HepG2 (cell line): ENCODE results near the gene ZNF275. TPM values are rescaled to one million over a fixed set of nuclear protein-coding genes. Genes with fewer than 3 reads are reported as not detected.

Source experiments
- ATAC-seq: fragments of 200-7000 bp; cut with Tn5 transposase; 3 replicates; pipeline ENCODE4 v1.9.1; 2020; ENCODE audit warnings: mild to moderate bottlenecking, moderate library complexity
- BruUV-seq: library from RNA; stranded (reverse); fragments of 400-500 nt; replicated peaks from 2 replicates; lab custom pipeline; 2021; lab: Mats Ljungman, UMichigan
- CTCF ChIA-PET: fragments of 300-600 bp; formaldehyde crosslinking; extraction: SDS; loops from one replicate; lab custom pipeline; 2021; ENCODE audit warnings: low total read pairs, inconsistent platforms, low intra/inter-chr PET ratio; lab: Yijun Ruan, JAX
- POLR2A ChIA-PET: fragments of 350-600 bp; sonication (Branson Sonifier 250); formaldehyde crosslinking; loops from one replicate; lab custom pipeline; 2020; ENCODE audit warnings: antibody characterized with exemption, inconsistent platforms; lab: Yijun Ruan, JAX
- DNase-seq: peaks from one replicate; pipeline ENCODE4 v3.0.0-alpha.2; 2015; ENCODE audit warnings: low spot score
- FAIRE-seq: peaks from 3 replicates; lab custom pipeline; 2011; peaks lifted over from hg19 to GRCh38; lab: Jason Lieb, UNC
- H2AFZ ChIP-seq: one replicate; pipeline ENCODE4 v1.6.1; 2011; ENCODE audit warnings: low read length, inconsistent platforms
- H3K27ac ChIP-seq: fragments of 300-600 bp; 3 replicates; pipeline ENCODE4 v1.8.0; 2011; ENCODE audit warnings: mixed run types, mild to moderate bottlenecking, mixed read lengths, low read length, inconsistent platforms; ENCODE audit not compliant: insufficient read depth; ENCODE audit errors: extremely low read length
- H3K27me3 ChIP-seq, 2 experiments: fragments of 200-600 bp in 1 of 2; 2 replicates in 1 of 2; 3 replicates in 1 of 2; pipeline versions ENCODE4 v1.6.0 to v1.8.0; 2011; ENCODE audit warnings: low read length in 2 of 2, mild to moderate bottlenecking in 2 of 2, moderate library complexity in 2 of 2, inconsistent platforms in 1 of 2; ENCODE audit not compliant: insufficient read depth in 2 of 2, control insufficient read depth in 1 of 2
- H3K36me3 ChIP-seq, 2 experiments: fragments of 200-600 bp in 1 of 2; replicated peaks in 1 of 2; 2 replicates in 1 of 2; 3 replicates in 1 of 2; pipeline versions ENCODE4 v1.5.1 to v1.8.0; 2011; ENCODE audit warnings: low read length in 2 of 2, inconsistent platforms in 1 of 2; ENCODE audit not compliant: insufficient read depth in 2 of 2, control insufficient read depth in 1 of 2
- H3K4me1 ChIP-seq: 2 replicates; pipeline ENCODE4 v1.5.1; 2012; ENCODE audit warnings: low read length, inconsistent platforms; ENCODE audit not compliant: insufficient read depth
- H3K4me2 ChIP-seq: 2 replicates; pipeline ENCODE4 v1.6.0; 2011; ENCODE audit warnings: low read depth, low read length, inconsistent platforms
- H3K4me3 ChIP-seq, 3 experiments: fragments of 200-600 bp in 1 of 3; sonication (generic), shearing (Covaris generic) in 1 of 3; replicated peaks in 1 of 3; 2 replicates each; pipeline ENCODE4 v1.5.1; 2011 to 2016; ENCODE audit warnings: low read length in 3 of 3, inconsistent platforms in 2 of 3, low read depth in 2 of 3, mild to moderate bottlenecking in 2 of 3, control low read depth in 1 of 3, mixed read lengths in 1 of 3; ENCODE audit not compliant: insufficient read depth in 1 of 3
- H3K79me2 ChIP-seq: one replicate; pipeline ENCODE4 v1.6.1; 2011; ENCODE audit warnings: low read length, inconsistent platforms; ENCODE audit not compliant: insufficient read depth
- H3K9ac ChIP-seq: 2 replicates; pipeline ENCODE4 v1.6.0; 2011; ENCODE audit warnings: mild to moderate bottlenecking, low read depth, low read length, inconsistent platforms; ENCODE audit not compliant: insufficient read depth
- H3K9me3 ChIP-seq: 2 replicates; pipeline ENCODE4 v1.5.1; 2012; ENCODE audit warnings: mild to moderate bottlenecking, low read length
- H4K20me1 ChIP-seq: 2 replicates; pipeline ENCODE4 v1.6.0; 2011; ENCODE audit warnings: inconsistent platforms, mild to moderate bottlenecking, low read length, moderate library complexity; ENCODE audit not compliant: insufficient read depth
- DNMT3B ChIP-seq: conservative IDR thresholded peaks from 2 replicates; pipeline ENCODE4 v1.6.1; 2016; ENCODE audit warnings: missing biosample characterization, control low read depth
- FOSL2 ChIP-seq: sonication (generic); formaldehyde crosslinking; IDR thresholded peaks from 2 replicates; pipeline ENCODE4 v1.4.0; 2020; ENCODE audit warnings: missing genetic modification reagents
- GRHL1 ChIP-seq: sonication (generic); formaldehyde crosslinking; conservative IDR thresholded peaks from 2 replicates; pipeline ENCODE4 v1.8.0; 2022; ENCODE audit warnings: missing genetic modification reagents
- KLF11 ChIP-seq: IDR thresholded peaks from 2 replicates; pipeline ENCODE4 v1.6.1; 2016; ENCODE audit warnings: missing compliant biosample characterization
- KMT2A ChIP-seq: sonication (generic); formaldehyde crosslinking; IDR thresholded peaks from 2 replicates; pipeline ENCODE4 v1.4.0; 2020; ENCODE audit warnings: missing genetic modification reagents
- MEIS2 ChIP-seq: sonication (generic); formaldehyde crosslinking; IDR thresholded peaks from 2 replicates; pipeline ENCODE4 v1.9.0; 2021; ENCODE audit warnings: mild to moderate bottlenecking, missing genetic modification reagents
- MLXIP ChIP-seq: sonication (generic); formaldehyde crosslinking; IDR thresholded peaks from 2 replicates; pipeline ENCODE4 v1.9.0; 2021; ENCODE audit warnings: missing genetic modification reagents, borderline replicate concordance
- RBFOX2 ChIP-seq: fragments of 200-400 bp; formaldehyde crosslinking; IDR thresholded peaks from 2 replicates; pipeline ENCODE4 v1.6.1; 2017; ENCODE audit warnings: low read depth, mild to moderate bottlenecking, low read length
- SRSF4 ChIP-seq: fragments of 200-400 bp; formaldehyde crosslinking; IDR thresholded peaks from one replicate; pipeline ENCODE4 v1.6.1; 2018; ENCODE audit warnings: mild to moderate bottlenecking, low read depth, low read length, moderate library complexity; ENCODE audit not compliant: poor library complexity, severe bottlenecking
- WGBS: methylation state at CpG from one replicate; pipeline ENCODE4 v1.1.6; 2017; ENCODE audit warnings: low lambda C conversion rate; 5-methylcytosine and 5-hydroxymethylcytosine counted together
- in situ Hi-C: cut with HindIII; loops from 2 replicates; pipeline ENCODE4 v1.10.0; 2017; ENCODE audit warnings: low pct_unique_long_range_greater_than_20kb; ENCODE audit not compliant: extremely low pct_ligation_motif_present
- intact Hi-C: fragments of 100-400 bp; cut with micrococcal nuclease; formaldehyde crosslinking; loops from one replicate; pipeline ENCODE4 v1.10.0; 2022; ENCODE audit not compliant: unreplicated experiment
- polyA plus RNA-seq, 8 experiments: library from polyadenylated mRNA; depleted of rRNA in 3 of 8; stranded (reverse) in 7 of 8; unstranded in 1 of 8; fragments of >200 nt; fragmentation: Illumina TruSeq in 4 of 8; extraction: Trizol in 4 of 8; gene quantifications; 2 replicates each; pipeline versions ENCODE4 v1.2.1 to v1.2.3, GENCODE V29; 2011 to 2016; ENCODE audit warnings: low read depth in 4 of 8, missing spikeins in 1 of 8, mixed read lengths in 1 of 8; ENCODE audit not compliant: insufficient read depth in 1 of 8
- total RNA-seq, 5 experiments: library from RNA; depleted of rRNA; stranded (reverse); fragments of >200 nt; fragmentation: Illumina TruSeq; extraction: Trizol; gene quantifications; 2 replicates each; pipeline ENCODE4 v1.2.3, GENCODE V29; 2016; ENCODE audit warnings: low read depth in 1 of 5
- TF ChIP-seq, protein P1 (sequence below): sonication (generic); formaldehyde crosslinking; IDR thresholded peaks from 2 replicates; pipeline ENCODE4 v1.5.0; 2020; ENCODE audit warnings: mild to moderate bottlenecking, low read depth, missing genetic modification reagents, borderline replicate concordance

The ZNF275 gene
- total and polyA plus RNA-seq, 2 of the 13 experiments (the other 11 are each of a cell fraction or from before 2014, with no cell fraction given): 6.4 to 11.8 TPM

DNA sequence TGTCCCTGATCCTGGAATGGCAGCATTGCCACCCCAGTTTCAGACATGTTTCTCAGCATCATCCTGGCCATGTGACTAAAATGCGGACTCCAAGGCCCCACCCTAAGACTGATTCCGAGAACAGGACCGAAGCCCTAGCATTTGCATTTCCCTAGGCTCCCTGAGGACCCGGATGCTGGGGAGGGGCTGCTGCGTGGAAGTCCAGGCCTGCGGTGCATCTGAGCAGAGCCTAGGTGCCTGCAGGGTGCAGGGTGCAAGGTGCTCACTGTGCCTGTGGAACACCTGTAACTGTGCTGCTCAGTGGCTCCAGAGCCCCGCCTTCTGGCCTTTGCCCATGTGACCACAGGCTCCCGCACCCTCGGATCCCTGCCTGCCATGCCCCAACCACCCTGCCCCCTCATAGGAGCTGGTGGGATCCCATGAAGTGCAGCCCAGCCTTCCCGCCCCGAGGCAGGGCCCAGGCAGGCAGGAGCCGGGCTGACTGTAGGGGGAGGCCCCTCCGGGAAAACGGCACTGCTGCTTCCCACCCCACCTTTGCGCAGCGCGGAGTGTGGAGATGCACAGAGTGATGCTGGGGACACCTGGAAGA, 27.3 kb upstream of the ZNF275 start:
- CTCF ChIA-PET: no interaction called here
- TF ChIP-seq GRHL1 (CRISPR knock-in tag) (no peak), MEIS2 (CRISPR knock-in tag) (no peak), KMT2A (CRISPR knock-in tag) (no peak), DNMT3B (no peak), MLXIP (no peak), SRSF4 (no peak), RBFOX2 (no peak), FOSL2 (CRISPR knock-in tag) (no peak), KLF11 (CRISPR knock-in tag) (no peak)
- TF ChIP-seq, protein P1, sequence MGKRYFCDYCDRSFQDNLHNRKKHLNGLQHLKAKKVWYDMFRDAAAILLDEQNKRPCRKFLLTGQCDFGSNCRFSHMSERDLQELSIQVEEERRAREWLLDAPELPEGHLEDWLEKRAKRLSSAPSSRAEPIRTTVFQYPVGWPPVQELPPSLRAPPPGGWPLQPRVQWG (CRISPR knock-in tag): no peak
- no peaks in the 10 kb centered on the region for H3K4me1 ChIP-seq
- no CpG with 5 or more reads among the region's 17 CpGs for WGBS
- DNase-seq (no peak), FAIRE-seq (no peak), ATAC-seq (no peak)
- H3K79me2 ChIP-seq: no peaks in the 10 kb centered on the region
- POLR2A ChIA-PET: no interaction called here
- no peak overlapping the region for H3K27ac ChIP-seq
- in situ Hi-C loops (no loop called here), intact Hi-C loops (no loop called here)
- H3K9ac ChIP-seq: no peak overlapping the region
- no peaks in the 10 kb centered on the region for H4K20me1 ChIP-seq
- no peak overlapping the region for H2AFZ ChIP-seq
- no peak overlapping the region for H3K4me2 ChIP-seq
- no peaks in the 10 kb centered on the region for H3K36me3 ChIP-seq
- no peak overlapping the region for H3K4me3 ChIP-seq
- no peaks in the 10 kb centered on the region for H3K9me3 ChIP-seq
- no peaks in the 10 kb centered on the region; a peak in 1 of 5 replicates for H3K27me3 ChIP-seq
- no TSS peak for BruUV-seq
